GM12874 (cell line): ENCODE data around the gene JAGN1.

Source experiments
- CTCF ChIP-seq: IDR thresholded peaks from 2 replicates; pipeline ENCODE4 v1.5.1; 2011; ENCODE audit warnings: low read depth, mild to moderate bottlenecking, control low read depth, low read length, moderate library complexity; ENCODE audit not compliant: insufficient read depth

JAGN1 gene

GRCh38 chr3:9912294-9912935, 22.0 kb downstream of the JAGN1 start:
- TF ChIP-seq CTCF, result no peak

DNA sequence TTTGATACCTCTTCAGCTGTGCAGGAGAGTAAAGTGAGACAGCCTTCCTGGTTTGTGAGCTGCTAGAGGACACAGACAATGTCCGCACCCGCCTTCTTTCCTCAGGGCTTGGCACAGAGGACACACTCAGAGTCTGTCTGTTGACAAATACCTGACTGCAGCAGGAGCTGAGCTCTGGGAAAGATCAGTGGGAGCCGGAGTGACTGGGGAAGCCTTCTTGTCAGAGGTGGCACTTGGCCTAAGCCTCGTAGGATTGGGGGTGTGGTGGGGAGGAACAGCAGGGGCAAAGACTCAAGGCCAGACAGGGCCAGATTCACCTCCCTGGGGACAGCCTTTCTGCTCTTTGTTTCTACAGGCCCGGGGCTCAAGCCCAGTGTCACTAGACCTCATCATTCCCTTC, 23.2 kb downstream of the JAGN1 start:
- TF ChIP-seq CTCF, result no peak

DNA sequence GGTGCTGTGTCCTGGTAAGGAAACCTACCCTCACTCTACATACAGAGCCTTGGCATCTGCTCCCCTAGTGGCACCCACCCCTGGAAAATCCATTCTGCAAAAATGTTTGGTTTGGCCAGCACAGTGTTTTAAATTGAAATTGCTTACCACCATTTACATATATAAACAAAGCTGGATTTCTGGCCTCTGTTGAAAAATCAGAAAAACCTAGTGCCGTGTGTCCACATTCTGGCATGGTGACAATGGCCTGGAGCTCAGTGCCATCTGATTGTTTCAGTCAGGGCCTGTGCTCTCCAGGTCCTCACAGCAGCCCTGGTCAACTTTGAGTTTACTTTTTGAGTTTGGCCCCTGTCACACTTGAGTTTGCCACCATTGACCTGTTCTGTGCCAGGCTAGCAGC, 23.6 kb downstream of the JAGN1 start:
- TF ChIP-seq CTCF, result no peak

- TF ChIP-seq CTCF, result no peak
Observed at GRCh38 chr3:9914559-9915253, 24.3 kb downstream of the JAGN1 start.

- TF ChIP-seq CTCF, result peak; percentile 26; the same call in 1 of the 2 replicates
Observed at GRCh38 chr3:9915254-9916141, 25.1 kb downstream of the JAGN1 start.

GRCh38 chr3:9916346-9916733, 25.9 kb downstream of the JAGN1 start:
- TF ChIP-seq CTCF, result no peak

DNA sequence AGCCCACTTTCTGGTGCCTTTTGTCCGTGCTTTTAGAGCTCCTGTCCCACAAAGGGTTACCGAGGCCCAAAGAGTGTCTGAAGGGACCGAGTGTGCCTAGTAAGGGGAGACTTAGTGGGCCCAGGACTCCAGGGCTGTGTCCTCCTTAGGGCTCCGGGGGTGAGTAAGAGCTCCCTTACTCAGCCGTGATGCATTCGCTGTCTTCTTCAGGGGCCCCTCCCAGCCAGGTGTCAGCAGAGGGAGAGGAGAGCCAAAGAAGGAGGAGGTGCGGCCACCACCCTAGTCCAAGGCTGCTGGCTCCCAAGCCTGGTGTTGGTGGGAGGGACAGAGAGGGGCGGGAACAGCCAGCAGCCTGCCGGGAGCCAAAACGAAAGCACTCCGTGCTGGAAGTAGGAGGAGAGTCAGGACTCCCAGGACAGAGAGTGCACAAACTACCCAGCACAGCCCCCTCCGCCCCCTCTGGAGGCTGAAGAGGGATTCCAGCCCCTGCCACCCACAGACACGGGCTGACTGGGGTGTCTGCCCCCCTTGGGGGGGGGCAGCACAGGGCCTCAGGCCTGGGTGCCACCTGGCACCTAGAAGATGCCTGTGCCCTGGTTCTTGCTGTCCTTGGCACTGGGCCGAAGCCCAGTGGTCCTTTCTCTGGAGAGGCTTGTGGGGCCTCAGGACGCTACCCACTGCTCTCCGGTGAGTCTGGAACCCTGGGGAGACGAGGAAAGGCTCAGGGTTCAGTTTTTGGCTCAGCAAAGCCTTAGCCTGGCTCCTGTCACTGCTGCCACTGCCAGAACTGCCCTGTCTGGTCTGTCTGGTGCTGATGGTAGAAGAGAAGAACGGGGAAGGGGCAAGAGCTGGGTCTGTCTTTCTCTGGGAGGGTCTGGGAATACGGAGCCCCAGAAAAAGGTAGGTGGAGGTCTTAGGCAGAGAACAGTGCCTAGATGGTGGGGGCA, 26.6 kb downstream of the JAGN1 start, which contains the start of gene IL17RC:
IL17RC (plus strand) TSS at position 365 of the 947 bp plus-strand sequence; CDS start at position 583, 218 bp downstream.
- TF ChIP-seq CTCF, result no peak
